ENCODE measurements around the gene DLG2.

DNA sequence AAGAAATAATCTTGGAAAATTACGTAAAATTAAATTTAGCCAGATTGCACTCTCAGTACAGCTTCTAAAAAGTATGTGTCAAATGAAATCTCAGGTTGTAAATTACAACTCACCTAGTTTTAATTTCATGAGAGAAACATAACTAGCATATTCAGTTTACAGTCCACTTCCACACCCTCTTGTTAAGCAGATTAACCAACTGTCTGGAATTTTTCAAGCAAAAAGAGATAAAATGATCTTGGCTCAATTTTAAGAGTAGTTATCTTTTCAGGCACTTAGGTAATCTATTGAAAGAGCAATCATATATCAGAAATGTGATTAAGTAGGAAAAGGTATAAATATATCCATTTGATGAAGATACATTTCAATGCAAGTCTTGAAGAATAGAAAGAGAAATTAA is 1412.6 kb downstream of the DLG2 start:
- TF ChIP-seq, protein P1, sequence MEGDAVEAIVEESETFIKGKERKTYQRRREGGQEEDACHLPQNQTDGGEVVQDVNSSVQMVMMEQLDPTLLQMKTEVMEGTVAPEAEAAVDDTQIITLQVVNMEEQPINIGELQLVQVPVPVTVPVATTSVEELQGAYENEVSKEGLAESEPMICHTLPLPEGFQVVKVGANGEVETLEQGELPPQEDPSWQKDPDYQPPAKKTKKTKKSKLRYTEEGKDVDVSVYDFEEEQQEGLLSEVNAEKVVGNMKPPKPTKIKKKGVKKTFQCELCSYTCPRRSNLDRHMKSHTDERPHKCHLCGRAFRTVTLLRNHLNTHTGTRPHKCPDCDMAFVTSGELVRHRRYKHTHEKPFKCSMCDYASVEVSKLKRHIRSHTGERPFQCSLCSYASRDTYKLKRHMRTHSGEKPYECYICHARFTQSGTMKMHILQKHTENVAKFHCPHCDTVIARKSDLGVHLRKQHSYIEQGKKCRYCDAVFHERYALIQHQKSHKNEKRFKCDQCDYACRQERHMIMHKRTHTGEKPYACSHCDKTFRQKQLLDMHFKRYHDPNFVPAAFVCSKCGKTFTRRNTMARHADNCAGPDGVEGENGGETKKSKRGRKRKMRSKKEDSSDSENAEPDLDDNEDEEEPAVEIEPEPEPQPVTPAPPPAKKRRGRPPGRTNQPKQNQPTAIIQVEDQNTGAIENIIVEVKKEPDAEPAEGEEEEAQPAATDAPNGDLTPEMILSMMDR (IDR thresholded peaks at IDR 0.05; ENCODE audit: insufficient read depth, low read depth, low read length): no peak
- no peak for TF ChIP-seq EZH2 (IDR thresholded peaks at IDR 0.05; ENCODE audit: insufficient read depth, low read length)
